Naive thymus-derived CD4-positive, alpha-beta T cell (primary cell): Measurements from ENCODE around the gene MMADHC. TPM values are rescaled to one million over a fixed set of nuclear protein-coding genes. Genes with fewer than 3 reads are reported as not detected.

Experiments used
- ATAC-seq: fragments of 150-1000 bp; cut with Tn5 transposase; 2 replicates; pipeline ENCODE4 v1.10.0; 2021; ENCODE audit warnings: mild to moderate bottlenecking, moderate library complexity
- CTCF ChIA-PET: fragments of 350-600 bp; sonication (Branson Sonifier 250); formaldehyde crosslinking; loops from one replicate; lab custom pipeline; 2021; ENCODE audit warnings: antibody characterized with exemption; lab: Charles Lee
- POLR2A ChIA-PET: fragments of 350-600 bp; sonication (Branson Sonifier 250); formaldehyde crosslinking; loops from one replicate; lab custom pipeline; 2021; ENCODE audit warnings: antibody characterized with exemption, inconsistent platforms; lab: Charles Lee
- DNase-seq, 9 donors: peaks; one replicate each; pipeline versions ENCODE4 v3.0.0 to v3.0.0-alpha.2; 2020 to 2022; ENCODE audit warnings: mixed read lengths in 1 of 9
- H3K27ac ChIP-seq: one replicate; pipeline ENCODE4 v1.7.0; 2013; ENCODE audit warnings: mild to moderate bottlenecking, low read depth, low read length, moderate library complexity
- H3K27me3 ChIP-seq, 2 donors: one replicate each; pipeline ENCODE4 v1.7.0; 2013; ENCODE audit warnings: low read length in 2 of 2, mild to moderate bottlenecking in 2 of 2, moderate library complexity in 2 of 2; ENCODE audit not compliant: control insufficient read depth in 2 of 2, insufficient read depth in 2 of 2
- H3K36me3 ChIP-seq, 3 experiments: 1 replicate in 2 of 3; 2 replicates in 1 of 3; pipeline ENCODE4 v1.7.0; 2013; ENCODE audit warnings: low read length in 3 of 3, mild to moderate bottlenecking in 3 of 3, moderate library complexity in 1 of 3; ENCODE audit not compliant: insufficient read depth in 3 of 3, control insufficient read depth in 2 of 3
- H3K4me1 ChIP-seq, 2 donors: one replicate each; pipeline ENCODE4 v1.7.0; 2013; ENCODE audit warnings: low read length in 2 of 2, mild to moderate bottlenecking in 2 of 2, moderate library complexity in 1 of 2; ENCODE audit not compliant: control insufficient read depth in 2 of 2, insufficient read depth in 2 of 2
- H3K4me3 ChIP-seq: 2 replicates; pipeline ENCODE4 v1.7.0; 2013; ENCODE audit warnings: mild to moderate bottlenecking, low read length
- H3K9me3 ChIP-seq, 3 experiments: 1 replicate in 2 of 3; 2 replicates in 1 of 3; pipeline ENCODE4 v1.7.0; 2013; ENCODE audit warnings: low read length in 3 of 3; ENCODE audit not compliant: control insufficient read depth in 2 of 3
- H3K27ac Mint-ChIP-seq, 9 donors: one replicate each; pipeline ENCODE4 v1.8.0; 2020 to 2022; ENCODE audit warnings: mixed read lengths in 9 of 9, mild to moderate bottlenecking in 8 of 9, moderate library complexity in 5 of 9, inconsistent platforms in 2 of 9
- H3K27me3 Mint-ChIP-seq, 5 donors: one replicate each; pipeline ENCODE4 v1.8.0; 2021 to 2022; ENCODE audit warnings: mixed read lengths in 5 of 5, mild to moderate bottlenecking in 1 of 5
- H3K36me3 Mint-ChIP-seq, 5 donors: one replicate each; pipeline ENCODE4 v1.8.0; 2020 to 2022; ENCODE audit warnings: mixed read lengths in 5 of 5, mild to moderate bottlenecking in 3 of 5, inconsistent platforms in 1 of 5
- H3K4me1 Mint-ChIP-seq, 7 donors: one replicate each; pipeline ENCODE4 v1.8.0; 2020 to 2022; ENCODE audit warnings: mixed read lengths in 7 of 7, mild to moderate bottlenecking in 3 of 7, inconsistent platforms in 1 of 7
- H3K4me3 Mint-ChIP-seq, 10 donors: one replicate each; pipeline ENCODE4 v1.8.0; 2020 to 2022; ENCODE audit warnings: mild to moderate bottlenecking in 10 of 10, mixed read lengths in 10 of 10, moderate library complexity in 6 of 10, inconsistent platforms in 2 of 10
- H3K9me3 Mint-ChIP-seq, 11 donors: one replicate each; pipeline ENCODE4 v1.8.0; 2020 to 2022; ENCODE audit warnings: mixed read lengths in 11 of 11, mild to moderate bottlenecking in 4 of 11, inconsistent platforms in 1 of 11, moderate library complexity in 1 of 11
- intact Hi-C, 2 donors: fragments of 100-400 bp; cut with micrococcal nuclease; formaldehyde crosslinking; loops; one replicate each; pipeline ENCODE4 v1.15.1; 2023
- polyA plus RNA-seq, 2 donors: library from polyadenylated mRNA; unstranded; fragments of 300-500 nt; fragmentation: Illumina TruSeq; gene quantifications; one replicate each; pipeline ENCODE4 v1.2.3, GENCODE V29; 2021
- total RNA-seq, 6 experiments: library from RNA in 5 of 6; stranded (reverse) in 5 of 6; gene quantifications; 1 replicate in 5 of 6; 2 replicates in 1 of 6; pipeline ENCODE4 v1.2.3 and lab custom pipeline; 2021 to 2026

MMADHC gene
- total and polyA plus RNA-seq, 7 experiments from 2014 or later, result 53.3 to 157 (median 68.5) TPM

GRCh38 chr2:149526689-149527088, 60.9 kb downstream of the MMADHC start:
- ATAC-seq (no peak), DNase-seq (no peak)
- H3K27me3 Mint-ChIP-seq, result peaks cover 10 to 32% (median 28%) of the 10 kb centered on the region in 5 donors
- no peak overlapping the region for H3K4me3 ChIP-seq
- H3K27ac ChIP-seq, result no peak overlapping the region
- H3K36me3 Mint-ChIP-seq, result peaks cover 0 to 10% (median 0%) of the 10 kb centered on the region in 5 donors
- no peaks in the 10 kb centered on the region for H3K9me3 ChIP-seq
- peaks cover 0 to 30% (median 4%) of the 10 kb centered on the region in 11 donors for H3K9me3 Mint-ChIP-seq
- intact Hi-C loops, result no loop called here
- no peak overlapping the region for H3K4me3 Mint-ChIP-seq
- no peaks in the 10 kb centered on the region for H3K27me3 ChIP-seq
- H3K4me1 Mint-ChIP-seq, result no peaks in the 10 kb centered on the region
- no peak overlapping the region for H3K27ac Mint-ChIP-seq
- CTCF ChIA-PET, result no interaction called here
- no peaks in the 10 kb centered on the region for H3K4me1 ChIP-seq
- no peaks in the 10 kb centered on the region for H3K36me3 ChIP-seq
- POLR2A ChIA-PET, result no interaction called here

- ATAC-seq, result no peak
- peaks cover 0 to 10% (median 0%) of the 10 kb centered on the region in 5 donors for H3K36me3 Mint-ChIP-seq
Observed at GRCh38 chr2:149525323-149525722, 62.3 kb downstream of the MMADHC start.

More at GRCh38 chr2:149525323-149525722, 62.3 kb downstream of the MMADHC start:
- POLR2A ChIA-PET, result no interaction called here
- Histone ChIP-seq H3K4me3 (no peak overlapping the region), H3K9me3 (no peaks in the 10 kb centered on the region), H3K27me3 (no peaks in the 10 kb centered on the region), H3K4me1 (no peaks in the 10 kb centered on the region), H3K36me3 (no peaks in the 10 kb centered on the region), H3K27ac (no peak overlapping the region)
- no peak overlapping the region for H3K27ac Mint-ChIP-seq
- H3K4me1 Mint-ChIP-seq, result no peaks in the 10 kb centered on the region
- no peak overlapping the region for H3K4me3 Mint-ChIP-seq
- CTCF ChIA-PET, result no interaction called here
- H3K27me3 Mint-ChIP-seq, result peaks cover 7 to 32% (median 26%) of the 10 kb centered on the region in 5 donors
- intact Hi-C loops, result no loop called here
- H3K9me3 Mint-ChIP-seq, result peaks cover 0 to 30% (median 5%) of the 10 kb centered on the region in 11 donors
- no peak for DNase-seq
